GM12874 (cell line): ENCODE results near the gene CCDC92B.

Experiments used
- TF ChIP-seq, protein P1 (sequence below): IDR thresholded peaks from 2 replicates; pipeline ENCODE4 v1.5.1; 2011; ENCODE audit warnings: low read depth, mild to moderate bottlenecking, control low read depth, low read length, moderate library complexity; ENCODE audit not compliant: insufficient read depth

Gene CCDC92B

DNA sequence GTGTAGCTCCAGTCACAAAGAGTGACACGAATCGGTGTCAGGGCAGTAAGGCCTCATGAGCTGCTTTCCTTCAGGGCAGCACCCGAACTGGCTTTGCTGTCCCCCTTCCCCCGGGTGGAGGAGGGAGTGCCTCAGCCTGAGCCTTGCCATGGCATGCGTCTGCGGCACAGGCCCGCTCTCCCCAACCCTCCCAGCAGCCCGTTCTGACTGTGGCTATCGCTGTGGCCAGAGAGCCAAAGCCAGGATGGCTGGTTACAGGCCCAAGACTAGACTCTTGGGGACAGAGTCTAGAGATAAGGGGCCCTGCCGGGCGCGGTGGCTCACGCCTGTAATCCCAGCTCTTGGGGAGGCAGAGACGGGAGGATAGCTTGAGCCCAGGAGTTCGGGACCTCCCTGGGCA is 63.8 kb downstream of the CCDC92B start:
- TF ChIP-seq, protein P1, sequence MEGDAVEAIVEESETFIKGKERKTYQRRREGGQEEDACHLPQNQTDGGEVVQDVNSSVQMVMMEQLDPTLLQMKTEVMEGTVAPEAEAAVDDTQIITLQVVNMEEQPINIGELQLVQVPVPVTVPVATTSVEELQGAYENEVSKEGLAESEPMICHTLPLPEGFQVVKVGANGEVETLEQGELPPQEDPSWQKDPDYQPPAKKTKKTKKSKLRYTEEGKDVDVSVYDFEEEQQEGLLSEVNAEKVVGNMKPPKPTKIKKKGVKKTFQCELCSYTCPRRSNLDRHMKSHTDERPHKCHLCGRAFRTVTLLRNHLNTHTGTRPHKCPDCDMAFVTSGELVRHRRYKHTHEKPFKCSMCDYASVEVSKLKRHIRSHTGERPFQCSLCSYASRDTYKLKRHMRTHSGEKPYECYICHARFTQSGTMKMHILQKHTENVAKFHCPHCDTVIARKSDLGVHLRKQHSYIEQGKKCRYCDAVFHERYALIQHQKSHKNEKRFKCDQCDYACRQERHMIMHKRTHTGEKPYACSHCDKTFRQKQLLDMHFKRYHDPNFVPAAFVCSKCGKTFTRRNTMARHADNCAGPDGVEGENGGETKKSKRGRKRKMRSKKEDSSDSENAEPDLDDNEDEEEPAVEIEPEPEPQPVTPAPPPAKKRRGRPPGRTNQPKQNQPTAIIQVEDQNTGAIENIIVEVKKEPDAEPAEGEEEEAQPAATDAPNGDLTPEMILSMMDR, result no peak

DNA sequence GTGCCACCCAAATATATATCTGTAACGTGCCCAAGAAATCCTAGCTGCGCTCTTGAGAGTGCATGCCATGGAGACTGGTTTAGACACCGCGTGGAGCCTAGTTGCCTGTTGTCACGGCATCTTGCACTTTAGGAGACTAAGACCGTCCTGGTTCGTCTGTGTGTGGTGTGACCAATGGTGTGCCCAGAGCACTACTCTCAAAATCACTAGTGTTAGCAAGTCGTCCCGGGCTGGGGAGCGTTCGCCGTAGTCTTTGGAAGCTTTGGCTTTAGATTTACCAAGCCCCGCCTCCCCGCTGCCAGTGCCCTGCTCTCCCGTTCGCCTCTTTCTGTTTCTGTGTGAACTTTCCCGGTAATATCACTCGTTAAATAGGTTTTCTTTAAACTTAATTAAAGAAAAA is 64.9 kb downstream of the CCDC92B start:
- TF ChIP-seq, protein P1, result no peak

DNA sequence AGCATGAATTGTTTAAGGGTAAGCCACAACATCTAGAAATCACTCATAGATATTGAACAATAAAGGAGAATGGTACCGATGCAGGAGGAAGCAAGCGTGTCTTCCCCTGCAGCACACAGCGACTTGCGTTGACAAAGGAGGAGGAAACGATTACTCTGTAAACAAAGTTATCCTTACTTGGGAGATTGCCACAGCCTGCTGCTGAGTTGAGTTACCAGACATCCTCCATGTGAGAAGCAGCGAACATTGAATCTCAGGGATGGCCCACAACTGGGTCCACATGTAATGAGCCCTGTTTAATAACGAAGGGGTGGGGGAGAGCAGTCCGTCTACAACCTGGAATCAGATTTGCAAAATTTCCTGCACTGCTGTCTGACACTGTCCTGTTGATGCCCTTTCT is 65.5 kb downstream of the CCDC92B start:
- TF ChIP-seq, protein P1, result no peak

DNA sequence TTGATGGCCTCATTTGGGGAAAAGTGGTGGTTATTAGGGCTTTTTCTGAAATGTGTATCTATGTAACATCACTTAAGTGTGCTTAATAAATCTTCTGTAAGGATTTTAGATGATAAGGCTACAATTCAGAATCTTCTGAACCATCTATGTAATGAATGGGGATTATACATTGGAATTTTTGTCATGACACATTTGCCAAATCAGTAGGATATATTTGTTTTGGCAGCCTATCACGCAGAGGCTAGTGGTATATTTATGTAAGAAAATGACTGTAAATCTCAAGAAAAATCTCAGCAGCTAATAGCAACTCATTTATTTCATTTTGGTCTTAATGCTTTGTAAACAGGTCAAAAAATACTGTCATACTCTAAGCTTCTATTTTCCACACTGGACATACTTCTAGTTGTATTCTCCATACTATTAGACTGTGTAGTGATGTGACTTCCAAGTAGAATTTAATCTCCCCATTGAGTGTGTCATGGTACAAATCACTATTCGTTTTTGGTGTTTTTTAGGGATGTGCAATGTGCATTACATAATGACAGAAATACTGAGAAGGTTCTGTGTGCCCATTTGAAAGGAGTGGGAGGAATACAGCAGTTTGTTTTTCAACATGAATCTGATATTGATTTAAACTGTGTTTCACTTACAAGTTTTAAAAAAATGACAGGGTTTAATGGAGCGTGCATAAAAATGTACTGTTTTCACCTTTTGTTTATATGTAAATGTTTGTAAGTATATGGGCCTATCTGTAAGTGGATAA is 67.1 kb downstream of the CCDC92B start:
- TF ChIP-seq, protein P1, result no peak

DNA sequence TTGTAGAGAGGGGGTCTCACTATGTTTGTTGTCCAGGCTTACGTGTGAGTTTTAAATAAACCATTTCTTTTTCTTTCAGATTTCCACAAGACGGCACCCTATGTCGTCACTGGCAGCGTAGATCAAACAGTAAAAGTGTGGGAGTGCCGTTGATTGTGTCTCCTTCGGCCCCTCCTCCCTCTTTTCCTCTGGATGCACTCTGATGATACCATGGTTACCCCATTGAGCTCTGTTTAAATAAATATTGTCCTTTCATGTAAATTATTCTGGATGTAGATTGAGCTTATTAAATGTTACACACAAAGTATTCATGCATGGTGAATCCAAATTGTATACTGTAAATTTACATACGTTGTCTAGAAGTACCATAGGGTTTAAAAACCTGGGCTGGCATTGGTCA is 67.8 kb downstream of the CCDC92B start:
- TF ChIP-seq, protein P1, result no peak

DNA sequence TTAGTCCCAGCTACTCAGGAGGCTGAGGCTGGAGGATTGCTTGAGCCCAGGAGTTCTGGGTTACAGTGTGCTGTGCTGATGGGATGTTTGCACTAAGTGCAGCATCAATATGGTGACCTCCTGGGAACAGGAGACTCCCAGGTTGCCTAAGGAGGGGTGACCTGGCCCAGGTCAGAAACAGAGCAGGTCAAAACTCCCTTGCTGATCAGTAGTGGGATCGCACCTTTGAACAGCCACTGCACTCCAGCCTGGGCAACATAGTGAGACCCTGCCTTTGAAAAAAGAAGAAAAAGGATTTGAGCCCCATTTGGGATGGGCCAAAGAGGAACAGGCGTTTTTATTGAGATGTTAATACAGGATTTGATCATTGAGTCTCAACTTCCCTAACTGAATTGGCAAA is 68.5 kb downstream of the CCDC92B start:
- TF ChIP-seq, protein P1, result no peak
